Fibroblast of the aortic adventitia (primary cell): Measurements from ENCODE around the gene ANG. TPM values are rescaled to one million over a fixed set of nuclear protein-coding genes. Genes with fewer than 3 reads are reported as not detected.

Experiments used
- DNase-seq: peaks from one replicate; pipeline ENCODE4 v3.0.0-alpha.2; 2010; ENCODE audit warnings: low read depth
- H3K4me3 ChIP-seq: 2 replicates; pipeline ENCODE4 v1.5.1; 2011; ENCODE audit warnings: low read depth, mild to moderate bottlenecking, control low read depth, low read length, moderate library complexity
- CTCF ChIP-seq: IDR thresholded peaks from 2 replicates; pipeline ENCODE4 v1.5.1; 2011; ENCODE audit warnings: mild to moderate bottlenecking, low read length, control low read depth, inconsistent platforms; ENCODE audit not compliant: insufficient read depth
- total RNA-seq: library from RNA; depleted of rRNA; stranded (reverse); fragments of >200 nt; gene quantifications from 2 replicates; pipeline ENCODE4 v1.2.3, GENCODE V29; 2012; ENCODE audit warnings: low replicate concordance

ANG gene
- total RNA-seq, 1 donor = 4.8 TPM

DNA sequence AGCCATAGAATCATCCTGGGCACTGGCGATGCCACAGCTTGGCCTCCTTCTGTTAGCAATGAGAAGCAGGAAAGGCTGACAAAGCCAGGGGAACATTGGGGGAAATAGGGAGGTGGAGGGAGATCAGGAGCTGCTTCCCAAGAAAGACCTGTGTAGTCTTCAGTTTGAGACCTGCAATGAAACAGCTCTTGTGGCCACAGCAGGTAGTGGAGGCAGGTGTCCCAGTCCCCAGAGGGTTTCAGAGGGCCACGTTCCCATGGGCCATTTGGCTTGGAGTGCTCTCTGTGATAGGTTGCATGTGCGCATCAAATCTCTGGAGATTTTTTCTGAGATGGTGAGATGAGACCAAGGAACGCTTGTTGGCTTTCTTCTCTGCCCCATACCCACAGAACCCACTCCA, 32.7 kb upstream of the ANG start:
- DNase-seq = no peak
- no peak for TF ChIP-seq CTCF
- no peak overlapping the region for H3K4me3 ChIP-seq

DNA sequence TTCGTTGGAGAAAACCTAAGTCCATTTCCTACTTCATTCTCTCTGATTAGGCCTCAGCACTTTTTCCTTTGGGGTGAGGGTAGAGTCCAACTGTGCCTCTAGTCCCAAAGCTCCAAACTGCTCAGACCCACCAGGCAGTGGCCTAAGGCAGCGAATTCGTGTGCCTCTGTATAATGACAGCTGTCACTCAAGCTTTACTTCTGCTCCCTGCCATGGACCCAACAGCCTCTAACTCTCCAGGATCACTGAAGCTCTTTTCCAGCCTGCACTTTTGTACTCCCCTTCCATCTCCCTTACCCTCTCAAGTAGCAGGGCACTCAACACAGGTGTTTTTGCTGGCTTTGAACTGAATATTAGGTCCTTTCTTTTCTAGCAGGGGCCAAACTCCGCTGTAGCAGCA, 32.3 kb upstream of the ANG start:
- no peak for TF ChIP-seq CTCF
- DNase-seq = no peak
- no peak overlapping the region for H3K4me3 ChIP-seq

- TF ChIP-seq CTCF = no peak
- no peak for DNase-seq
These were observed 31.1 kb upstream of the ANG start for GRCh38 chr14:20657216-20658211.

GRCh38 chr14:20658246-20658645, 30.3 kb upstream of the ANG start:
- no peak for TF ChIP-seq CTCF
- H3K4me3 ChIP-seq = no peak overlapping the region
- no peak for DNase-seq

More at GRCh38 chr14:20657216-20658211, 31.1 kb upstream of the ANG start:
- H3K4me3 ChIP-seq = no peak overlapping the region

DNA sequence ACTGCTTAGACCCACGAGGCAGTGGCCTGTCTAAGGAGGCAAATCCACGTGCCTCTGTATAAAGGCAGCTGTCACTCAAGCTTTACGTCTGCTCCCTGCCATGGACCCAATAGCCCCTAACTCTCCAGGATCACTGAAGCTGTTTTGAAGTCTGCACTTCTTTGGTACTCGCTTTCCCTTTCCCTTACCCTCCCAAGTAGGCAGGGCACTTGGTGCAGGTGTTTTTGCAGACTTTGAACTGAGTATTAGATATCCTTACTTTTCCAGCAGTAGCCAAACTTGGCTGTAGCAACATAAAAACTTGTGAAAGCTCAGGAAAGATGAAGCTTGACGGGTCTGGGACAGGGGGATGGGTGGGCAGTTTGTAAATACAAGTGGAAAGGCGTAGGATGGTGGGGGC, 29.2 kb upstream of the ANG start:
- DNase-seq = no peak
- TF ChIP-seq CTCF = no peak
- no peak overlapping the region for H3K4me3 ChIP-seq

DNA sequence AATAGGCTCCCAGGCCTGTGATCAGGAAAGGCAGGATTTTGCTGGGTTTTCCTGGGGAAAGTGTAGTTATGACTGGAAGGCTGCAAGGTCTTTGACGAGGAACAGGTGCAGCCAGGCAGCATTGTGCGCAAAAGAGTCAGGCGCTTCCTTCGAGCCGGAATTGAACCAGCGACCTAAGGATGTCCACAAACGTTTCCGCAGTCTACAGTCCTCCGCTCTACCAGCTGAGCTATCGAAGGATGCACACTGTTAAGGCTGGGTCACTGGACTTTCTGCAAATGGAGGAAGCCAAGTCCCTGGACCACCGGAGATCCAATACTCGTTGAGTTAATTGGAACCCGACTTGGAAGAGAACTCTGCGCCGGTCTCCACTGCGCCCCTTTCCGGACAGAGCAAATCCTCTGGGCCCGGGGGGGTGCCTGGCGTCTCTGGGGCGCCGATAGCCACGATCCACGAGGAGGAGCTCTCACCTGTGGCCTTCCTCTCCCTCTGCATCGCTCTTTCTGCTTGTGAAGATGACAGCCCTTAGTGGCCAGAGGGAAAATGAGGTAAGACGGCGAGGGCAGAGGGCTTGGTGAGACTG, 28.7 kb upstream of the ANG start:
- no peak for TF ChIP-seq CTCF
- H3K4me3 ChIP-seq = no peak overlapping the region
- no peak for DNase-seq
